ENCODE data around the gene AMDHD2.
"Not testable (repeated sequence)": the region's sequence is repeated elsewhere in the genome, so short reads cannot be mapped to it uniquely, and the experiment has no call there.

AMDHD2 gene

GRCh38 chr16:2520097-2520783 lies at the start of gene AMDHD2:
Gene AMDHD2 (plus strand): TSS chr16:2520371. CDS start chr16:2520459, 88 bp downstream.
- DNase-seq (ENCODE audit: low spot score) = peak; percentile 88

- DNase-seq (ENCODE audit: low spot score) = no peak
Observed at GRCh38 chr16:2470603-2471015, 49.6 kb upstream of the AMDHD2 start.

- no peak for DNase-seq (ENCODE audit: low spot score)
Observed at GRCh38 chr16:2471016-2471652, 49.0 kb upstream of the AMDHD2 start, which contains the start of gene NTN3. Gene NTN3 (plus strand): TSS chr16:2471297. CDS start chr16:2471702, 405 bp downstream.

- DNase-seq (ENCODE audit: low spot score) = no peak
Observed at GRCh38 chr16:2471653-2472487, 48.3 kb upstream of the AMDHD2 start.

GRCh38 chr16:2472488-2472864 lies 47.7 kb upstream of the AMDHD2 start:
- DNase-seq (ENCODE audit: low spot score) = no peak

- no peak for DNase-seq (ENCODE audit: low spot score)
Observed at GRCh38 chr16:2472885-2473445, 47.2 kb upstream of the AMDHD2 start.

GRCh38 chr16:2473446-2473926 lies 46.7 kb upstream of the AMDHD2 start:
- no peak for DNase-seq (ENCODE audit: low spot score)

GRCh38 chr16:2473999-2474876 lies 45.9 kb upstream of the AMDHD2 start:
- DNase-seq (ENCODE audit: low spot score) = peak; percentile 58

GRCh38 chr16:2474877-2475412 lies 45.2 kb upstream of the AMDHD2 start, which contains the start of gene TBC1D24:
Gene TBC1D24 (plus strand): TSS chr16:2475127. CDS start chr16:2496149, 21,022 bp downstream.
- peak; percentile 84 for DNase-seq (ENCODE audit: low spot score)

GRCh38 chr16:2475413-2476344 lies 44.5 kb upstream of the AMDHD2 start:
- no peak for DNase-seq (ENCODE audit: low spot score)

GRCh38 chr16:2476345-2476720 lies 43.8 kb upstream of the AMDHD2 start:
- DNase-seq (ENCODE audit: low spot score) = no peak

- DNase-seq (ENCODE audit: low spot score) = no peak
Observed at GRCh38 chr16:2476741-2477140, 43.4 kb upstream of the AMDHD2 start.

- DNase-seq (ENCODE audit: low spot score) = no peak
Observed at GRCh38 chr16:2477327-2477726, 42.8 kb upstream of the AMDHD2 start.

GRCh38 chr16:2478279-2478678 lies 41.9 kb upstream of the AMDHD2 start:
- no peak for DNase-seq (ENCODE audit: low spot score)

GRCh38 chr16:2479996-2480395 lies 40.2 kb upstream of the AMDHD2 start:
- DNase-seq (ENCODE audit: low spot score) = not testable (repeated sequence)

GRCh38 chr16:2480948-2481347 lies 39.2 kb upstream of the AMDHD2 start:
- no peak for DNase-seq (ENCODE audit: low spot score)

GRCh38 chr16:2481676-2482075 lies 38.5 kb upstream of the AMDHD2 start:
- no peak for DNase-seq (ENCODE audit: low spot score)

GRCh38 chr16:2482249-2482648 lies 37.9 kb upstream of the AMDHD2 start:
- no peak for DNase-seq (ENCODE audit: low spot score)

- no peak for DNase-seq (ENCODE audit: low spot score)
Observed at GRCh38 chr16:2482708-2483534, 37.2 kb upstream of the AMDHD2 start.

All from kidney capillary endothelial cell (primary cell).